OCI-LY1 (cell line): Measurements from ENCODE around the gene MLXIP.
A peak's percentile ranks its signal among the peaks of the same experiment; 100 is the strongest.
"Not testable (repeated sequence)": the region's sequence is repeated elsewhere in the genome, so short reads cannot be mapped to it uniquely, and the experiment has no call there.

ENCODE experiments used
- H2AFZ ChIP-seq: fragments of 200-600 bp; sonication (generic), shearing (Covaris generic); 2 replicates; pipeline ENCODE4 v1.6.0; 2014; ENCODE audit warnings: antibody characterized with exemption, mild to moderate bottlenecking, low read length
- H3F3A ChIP-seq: fragments of 200-600 bp; sonication (generic), shearing (Covaris generic); 2 replicates; pipeline ENCODE4 v1.6.0; 2014; ENCODE audit warnings: mild to moderate bottlenecking, antibody characterized with exemption, low read length, moderate library complexity; ENCODE audit not compliant: insufficient read depth
- H3K27ac ChIP-seq: fragments of 200-600 bp; sonication (generic); 2 replicates; pipeline ENCODE4 v1.5.1; 2014; ENCODE audit warnings: low read length, mixed run types, mild to moderate bottlenecking, low read depth; ENCODE audit not compliant: poor library complexity, severe bottlenecking
- H3K27me3 ChIP-seq: fragments of 200-600 bp; sonication (generic); 2 replicates; pipeline ENCODE4 v1.6.0; 2014; ENCODE audit warnings: antibody characterized with exemption, mild to moderate bottlenecking, low read length, moderate library complexity; ENCODE audit not compliant: insufficient read depth
- H3K36me3 ChIP-seq: fragments of 200-600 bp; sonication (generic); 2 replicates; pipeline ENCODE4 v1.6.1; 2014; ENCODE audit warnings: mild to moderate bottlenecking, antibody characterized with exemption, low read length, moderate library complexity, mixed read lengths; ENCODE audit not compliant: insufficient read depth
- H3K4me1 ChIP-seq: fragments of 200-600 bp; sonication (generic); 2 replicates; pipeline ENCODE4 v1.5.1; 2014; ENCODE audit warnings: mild to moderate bottlenecking, low read length, moderate library complexity; ENCODE audit not compliant: insufficient read depth, severe bottlenecking
- H3K4me2 ChIP-seq: fragments of 200-600 bp; sonication (generic), shearing (Covaris generic); 2 replicates; pipeline ENCODE4 v1.6.1; 2014; ENCODE audit warnings: low read length
- H3K4me3 ChIP-seq: fragments of 200-600 bp; sonication (generic); 2 replicates; pipeline ENCODE4 v1.5.1; 2014; ENCODE audit warnings: low read length, low read depth, mild to moderate bottlenecking, mixed read lengths; ENCODE audit not compliant: poor library complexity, severe bottlenecking
- H3K79me2 ChIP-seq: fragments of 200-600 bp; shearing (Covaris generic); 2 replicates; pipeline ENCODE4 v1.6.1; 2016; ENCODE audit warnings: mixed run types, low read length, mixed read lengths; ENCODE audit not compliant: insufficient read depth
- H3K9ac ChIP-seq: fragments of 200-600 bp; sonication (generic), shearing (Covaris generic); 2 replicates; pipeline ENCODE4 v1.6.1; 2014; ENCODE audit warnings: mild to moderate bottlenecking, low read length, mixed read lengths
- H3K9me2 ChIP-seq: fragments of 200-600 bp; sonication (generic), shearing (Covaris generic); 2 replicates; pipeline ENCODE4 v1.6.1; 2014; ENCODE audit warnings: low read depth, mild to moderate bottlenecking, low read length, mixed read lengths
- H3K9me3 ChIP-seq: fragments of 200-600 bp; shearing (Covaris generic); 2 replicates; pipeline ENCODE4 v1.6.1; 2014; ENCODE audit warnings: low read length, mixed read lengths
- H4K20me1 ChIP-seq: fragments of 200-600 bp; sonication (generic), shearing (Covaris generic); 2 replicates; pipeline ENCODE4 v1.6.0; 2016; ENCODE audit warnings: mild to moderate bottlenecking, low read length; ENCODE audit not compliant: insufficient read depth
- CTCF ChIP-seq: fragments of 200-600 bp; sonication (generic), shearing (Covaris generic); IDR thresholded peaks from 2 replicates; pipeline ENCODE4 v1.5.1; 2017; ENCODE audit warnings: mild to moderate bottlenecking, antibody characterized with exemption, low read length, moderate library complexity, mixed read lengths
- EZH2 ChIP-seq: fragments of 200-600 bp; sonication (generic), shearing (Covaris generic); IDR thresholded peaks from 2 replicates; pipeline ENCODE4 v1.8.0; 2017; ENCODE audit warnings: borderline replicate concordance, mixed run types, mild to moderate bottlenecking, antibody characterized with exemption, low read length, moderate library complexity, mixed read lengths

MLXIP gene

GRCh38 chr12:122174155-122174845 is 95.7 kb downstream of the MLXIP start, which contains the start of gene IL31:
IL31 (minus strand) TSS chr12:122174221; CDS start chr12:122174172, 49 bp downstream.
- Histone ChIP-seq H3K4me2 (no peak within 1 kb of the TSS), H2AFZ (no peak within 1 kb of the TSS), H3K9me2 (no peaks in the 10 kb centered on the region), H3K27me3 (0 out of 2 replicates have a peak, but pooled peaks cover 6% of the 10 kb centered on the region), H4K20me1 (no peaks in the 10 kb centered on the region), H3F3A (no peaks in the 10 kb centered on the region), H3K4me3 (no peak within 1 kb of the TSS), H3K36me3 (no peaks in the 10 kb centered on the region), H3K9me3 (no peaks in the 10 kb centered on the region), H3K27ac (no peak within 1 kb of the TSS), H3K4me1 (no peaks in the 10 kb centered on the region), H3K9ac (no peak within 1 kb of the TSS), H3K79me2 (no peaks in the 10 kb centered on the region)
- TF ChIP-seq CTCF, result no peak
- TF ChIP-seq EZH2, result no peak

GRCh38 chr12:122176473-122176872 is 97.9 kb downstream of the MLXIP start:
- H3K36me3 ChIP-seq, H3K9ac ChIP-seq, H2AFZ ChIP-seq, H3K79me2 ChIP-seq, H3K27ac ChIP-seq, H3K4me1 ChIP-seq, H3F3A ChIP-seq, H4K20me1 ChIP-seq, H3K4me3 ChIP-seq, H3K4me2 ChIP-seq, H3K27me3 ChIP-seq, H3K9me3 ChIP-seq, H3K9me2 ChIP-seq: not testable (repeated sequence)

GRCh38 chr12:122182887-122183587 is 104.5 kb downstream of the MLXIP start, which contains the start of gene LRRC43:
LRRC43 (plus strand) TSS chr12:122183123; CDS start chr12:122183145, 22 bp downstream.
- no peak within 1 kb of the TSS; the same call in 1 of the 2 replicates for H2AFZ ChIP-seq
- peak within 1 kb of the TSS; percentile 60 for H3K4me3 ChIP-seq

More at GRCh38 chr12:122182887-122183587, 104.5 kb downstream of the MLXIP start, which contains the start of gene LRRC43:
- Histone ChIP-seq H3K36me3 (no peaks in the 10 kb centered on the region), H3K4me2 (peak within 1 kb of the TSS; percentile 84), H3K27me3 (0 out of 2 replicates have a peak, but pooled peaks cover 3% of the 10 kb centered on the region), H4K20me1 (no peaks in the 10 kb centered on the region), H3K9me3 (no peaks in the 10 kb centered on the region), H3K27ac (no peak within 1 kb of the TSS), H3K9ac (peak within 1 kb of the TSS; percentile 57; the same call in 1 of the 2 replicates), H3K79me2 (no peaks in the 10 kb centered on the region), H3F3A (no peaks in the 10 kb centered on the region), H3K4me1 (peaks cover 23% of the 10 kb centered on the region), H3K9me2 (no peaks in the 10 kb centered on the region)
- TF ChIP-seq CTCF (no peak), EZH2 (no peak)
